Osteoblast (primary cell): ENCODE measurements around the gene RAB33B. TPM values are rescaled to one million over a fixed set of nuclear protein-coding genes. Genes with fewer than 3 reads are reported as not detected.

Experiments used
- DNase-seq: peaks from one replicate; pipeline ENCODE4 v3.0.0; 2011; ENCODE audit warnings: low spot score, mixed read lengths; ENCODE audit not compliant: insufficient read length; ENCODE audit errors: missing footprints
- H2AFZ ChIP-seq: 2 replicates; pipeline ENCODE4 v1.6.0; 2011; ENCODE audit warnings: mild to moderate bottlenecking, low read length
- H3K27ac ChIP-seq: 2 replicates; pipeline ENCODE4 v1.5.1; 2011; ENCODE audit warnings: mild to moderate bottlenecking, low read depth, low read length, moderate library complexity
- H3K27me3 ChIP-seq: 2 replicates; pipeline ENCODE4 v1.6.0; 2012; ENCODE audit warnings: mild to moderate bottlenecking, control low read depth, inconsistent platforms, low read length, moderate library complexity; ENCODE audit not compliant: insufficient read depth
- H3K36me3 ChIP-seq: 2 replicates; pipeline ENCODE4 v1.5.1; 2011; ENCODE audit warnings: mild to moderate bottlenecking, low read length, control low read depth, moderate library complexity; ENCODE audit not compliant: insufficient read depth
- H3K4me1 ChIP-seq: 2 replicates; pipeline ENCODE4 v1.5.1; 2011; ENCODE audit warnings: mild to moderate bottlenecking, low read length, control low read depth, moderate library complexity; ENCODE audit not compliant: insufficient read depth
- H3K4me2 ChIP-seq: 2 replicates; pipeline ENCODE4 v1.6.0; 2011; ENCODE audit warnings: mild to moderate bottlenecking, low read length; ENCODE audit not compliant: insufficient read depth
- H3K4me3 ChIP-seq: fragments of 200-600 bp; sonication (generic); 3 replicates; pipeline ENCODE4 v1.5.1; 2012; ENCODE audit warnings: mild to moderate bottlenecking, low read length, inconsistent platforms; ENCODE audit not compliant: insufficient read depth
- H3K79me2 ChIP-seq: 2 replicates; pipeline ENCODE4 v1.6.0; 2012; ENCODE audit warnings: mild to moderate bottlenecking, low read length, control low read depth, inconsistent platforms; ENCODE audit not compliant: insufficient read depth
- H3K9me3 ChIP-seq: 2 replicates; pipeline ENCODE4 v1.5.1; 2011; ENCODE audit warnings: low read depth, low read length, control low read depth
- H4K20me1 ChIP-seq: 2 replicates; pipeline ENCODE4 v1.6.0; 2012; ENCODE audit warnings: mild to moderate bottlenecking, low read length, control low read depth; ENCODE audit not compliant: insufficient read depth
- CTCF ChIP-seq: IDR thresholded peaks from 2 replicates; pipeline ENCODE4 v1.5.1; 2011; ENCODE audit warnings: mild to moderate bottlenecking, low read depth, low read length, moderate library complexity; ENCODE audit errors: extremely low read depth
- total RNA-seq: library from RNA; depleted of rRNA; stranded (reverse); fragments of >200 nt; gene quantifications from 2 replicates; pipeline ENCODE4 v1.2.3, GENCODE V29; 2012

The RAB33B gene
- total RNA-seq, 1 donor, result 24.6 TPM

GRCh38 chr4:139499186-139499585, 45.3 kb downstream of the RAB33B start:
- H3K27ac ChIP-seq, result no peak overlapping the region
- H3K79me2 ChIP-seq, result no peaks in the 10 kb centered on the region
- no peaks in the 10 kb centered on the region for H4K20me1 ChIP-seq
- no peaks in the 10 kb centered on the region for H3K27me3 ChIP-seq
- no peaks in the 10 kb centered on the region for H3K9me3 ChIP-seq
- no peak overlapping the region for H3K4me3 ChIP-seq
- H3K4me2 ChIP-seq, result no peak overlapping the region
- no peak for TF ChIP-seq CTCF
- H3K4me1 ChIP-seq, result peaks cover 15% of the 10 kb centered on the region
- no peak for DNase-seq
- no peaks in the 10 kb centered on the region for H3K36me3 ChIP-seq
- H2AFZ ChIP-seq, result no peak overlapping the region

GRCh38 chr4:139501117-139501516, 47.2 kb downstream of the RAB33B start:
- Histone ChIP-seq H3K27me3 (no peaks in the 10 kb centered on the region), H2AFZ (no peak overlapping the region), H3K4me2 (no peak overlapping the region), H3K27ac (no peak overlapping the region), H3K4me1 (peaks cover 15% of the 10 kb centered on the region), H3K79me2 (no peaks in the 10 kb centered on the region), H3K9me3 (no peaks in the 10 kb centered on the region), H3K4me3 (no peak overlapping the region), H3K36me3 (peaks cover 5% of the 10 kb centered on the region), H4K20me1 (no peaks in the 10 kb centered on the region)
- DNase-seq, result no peak
- TF ChIP-seq CTCF, result no peak

GRCh38 chr4:139501527-139501926, 47.6 kb downstream of the RAB33B start:
- no peak overlapping the region for H3K4me3 ChIP-seq
- H2AFZ ChIP-seq, result no peak overlapping the region
- no peaks in the 10 kb centered on the region for H4K20me1 ChIP-seq
- peaks cover 8% of the 10 kb centered on the region for H3K36me3 ChIP-seq
- H3K79me2 ChIP-seq, result no peaks in the 10 kb centered on the region
- no peaks in the 10 kb centered on the region for H3K27me3 ChIP-seq
- no peaks in the 10 kb centered on the region for H3K9me3 ChIP-seq
- TF ChIP-seq CTCF, result no peak
- H3K4me2 ChIP-seq, result no peak overlapping the region
- peaks cover 15% of the 10 kb centered on the region for H3K4me1 ChIP-seq
- no peak for DNase-seq
- H3K27ac ChIP-seq, result no peak overlapping the region

- Histone ChIP-seq H2AFZ (no peak overlapping the region), H4K20me1 (no peaks in the 10 kb centered on the region), H3K4me1 (peaks cover 15% of the 10 kb centered on the region)
These were observed 48.3 kb downstream of the RAB33B start for GRCh38 chr4:139501927-139502899.

More at GRCh38 chr4:139501927-139502899, 48.3 kb downstream of the RAB33B start:
- Histone ChIP-seq H3K27me3 (no peaks in the 10 kb centered on the region), H3K4me2 (peak overlapping the region; percentile 48), H3K79me2 (no peaks in the 10 kb centered on the region), H3K4me3 (no peak overlapping the region), H3K9me3 (no peaks in the 10 kb centered on the region), H3K36me3 (peaks cover 15% of the 10 kb centered on the region), H3K27ac (no peak overlapping the region)
- no peak for DNase-seq
- no peak for TF ChIP-seq CTCF
